ENCODE measurements around the gene ZNRF4.

The ZNRF4 gene

GRCh38 chr19:5473646-5474045, 18.4 kb downstream of the ZNRF4 start:
- Histone ChIP-seq H3K4me3 (ENCODE audit: low read length) (no peak overlapping the region), H3K27me3 (replicated peaks; ENCODE audit: insufficient read depth, low read length) (peaks cover 89% of the 10 kb centered on the region), H3F3A (ENCODE audit: insufficient read depth, low read length) (no peaks in the 10 kb centered on the region), H3K9me3 (replicated peaks; ENCODE audit: insufficient read depth, low read length) (no peaks in the 10 kb centered on the region), H3K4me2 (ENCODE audit: low read depth, low read length) (no peak overlapping the region), H3K36me3 (replicated peaks; ENCODE audit: insufficient read depth, low read length) (no peaks in the 10 kb centered on the region), H3K27ac (ENCODE audit: low read length) (no peak overlapping the region), H3K9ac (ENCODE audit: low read length) (no peak overlapping the region), H4K20me1 (ENCODE audit: insufficient read depth, low read length) (no peaks in the 10 kb centered on the region), H2AFZ (ENCODE audit: low read length) (no peak overlapping the region), H3K79me2 (ENCODE audit: low read length) (no peaks in the 10 kb centered on the region), H3K9me2 (replicated peaks; ENCODE audit: insufficient read depth, low read length) (no peaks in the 10 kb centered on the region), H3K4me1 (ENCODE audit: low read length) (no peaks in the 10 kb centered on the region)
- no peak for DNase-seq
- TF ChIP-seq EZH2phosphoT487 (IDR thresholded peaks at IDR 0.05; ENCODE audit: low read length): no peak
- no peak for TF ChIP-seq CTCF (IDR thresholded peaks at IDR 0.05; ENCODE audit: low read length)
- no peak for TF ChIP-seq EZH2 (optimal IDR thresholded peaks at IDR 0.05; ENCODE audit: low read depth, low read length)

GRCh38 chr19:5477451-5478215, 22.4 kb downstream of the ZNRF4 start:
- Histone ChIP-seq H3K4me2 (ENCODE audit: low read depth, low read length) (no peak overlapping the region), H3K4me1 (ENCODE audit: low read length) (no peaks in the 10 kb centered on the region), H3K27me3 (replicated peaks; ENCODE audit: insufficient read depth, low read length) (peaks cover 85% of the 10 kb centered on the region), H3K36me3 (replicated peaks; ENCODE audit: insufficient read depth, low read length) (no peaks in the 10 kb centered on the region), H2AFZ (ENCODE audit: low read length) (no peak overlapping the region), H3F3A (ENCODE audit: insufficient read depth, low read length) (no peaks in the 10 kb centered on the region), H3K9me3 (replicated peaks; ENCODE audit: insufficient read depth, low read length) (no peaks in the 10 kb centered on the region), H4K20me1 (ENCODE audit: insufficient read depth, low read length) (no peaks in the 10 kb centered on the region), H3K9ac (ENCODE audit: low read length) (no peak overlapping the region), H3K79me2 (ENCODE audit: low read length) (no peaks in the 10 kb centered on the region), H3K9me2 (replicated peaks; ENCODE audit: insufficient read depth, low read length) (no peaks in the 10 kb centered on the region), H3K27ac (ENCODE audit: low read length) (no peak overlapping the region), H3K4me3 (ENCODE audit: low read length) (no peak overlapping the region)
- no peak for DNase-seq
- no peak for TF ChIP-seq CTCF (IDR thresholded peaks at IDR 0.05; ENCODE audit: low read length)
- TF ChIP-seq EZH2phosphoT487 (IDR thresholded peaks at IDR 0.05; ENCODE audit: low read length): no peak
- TF ChIP-seq EZH2 (optimal IDR thresholded peaks at IDR 0.05; ENCODE audit: low read depth, low read length): no peak

- H3K4me3 ChIP-seq (ENCODE audit: low read length): no peak overlapping the region
- no peaks in the 10 kb centered on the region for H3K9me3 ChIP-seq (replicated peaks; ENCODE audit: insufficient read depth, low read length)
- no peaks in the 10 kb centered on the region for H3K36me3 ChIP-seq (replicated peaks; ENCODE audit: insufficient read depth, low read length)
- no peaks in the 10 kb centered on the region for H4K20me1 ChIP-seq (ENCODE audit: insufficient read depth, low read length)
- TF ChIP-seq EZH2phosphoT487 (IDR thresholded peaks at IDR 0.05; ENCODE audit: low read length): no peak
- TF ChIP-seq EZH2 (optimal IDR thresholded peaks at IDR 0.05; ENCODE audit: low read depth, low read length): no peak
- no peak for TF ChIP-seq CTCF (IDR thresholded peaks at IDR 0.05; ENCODE audit: low read length)
- H2AFZ ChIP-seq (ENCODE audit: low read length): no peak overlapping the region
- no peak for DNase-seq
- H3K4me1 ChIP-seq (ENCODE audit: low read length): no peaks in the 10 kb centered on the region
- H3K79me2 ChIP-seq (ENCODE audit: low read length): no peaks in the 10 kb centered on the region
- no peak overlapping the region for H3K4me2 ChIP-seq (ENCODE audit: low read depth, low read length)
- no peaks in the 10 kb centered on the region for H3K9me2 ChIP-seq (replicated peaks; ENCODE audit: insufficient read depth, low read length)
- peaks cover 89% of the 10 kb centered on the region for H3K27me3 ChIP-seq (replicated peaks; ENCODE audit: insufficient read depth, low read length)
- no peak overlapping the region for H3K27ac ChIP-seq (ENCODE audit: low read length)
- no peaks in the 10 kb centered on the region for H3F3A ChIP-seq (ENCODE audit: insufficient read depth, low read length)
- H3K9ac ChIP-seq (ENCODE audit: low read length): no peak overlapping the region
Measured at GRCh38 chr19:5478241-5478924, 23.2 kb downstream of the ZNRF4 start.

All from MM.1S (cell line).